ENCODE data around the gene MCM9.

DNA sequence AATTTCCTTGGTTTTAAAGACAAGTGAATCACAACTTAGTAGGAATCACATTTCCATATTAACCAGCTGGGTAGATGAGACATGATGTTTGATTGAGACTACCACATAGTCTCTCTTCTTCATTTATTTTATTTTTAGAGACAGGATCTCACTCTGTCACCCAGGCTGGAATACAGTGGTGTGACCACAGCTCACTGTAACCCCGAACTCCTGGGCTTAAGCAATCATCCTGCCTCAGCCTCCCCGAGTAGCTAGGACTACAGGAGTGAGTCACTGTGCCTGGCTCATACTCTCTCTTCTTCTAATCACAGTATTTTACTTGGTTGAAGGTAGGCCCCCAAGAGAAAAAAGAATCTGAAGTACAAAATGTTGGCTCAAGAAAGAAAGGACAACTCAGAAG is 121.2 kb downstream of the MCM9 start:
- TF ChIP-seq, protein P1, sequence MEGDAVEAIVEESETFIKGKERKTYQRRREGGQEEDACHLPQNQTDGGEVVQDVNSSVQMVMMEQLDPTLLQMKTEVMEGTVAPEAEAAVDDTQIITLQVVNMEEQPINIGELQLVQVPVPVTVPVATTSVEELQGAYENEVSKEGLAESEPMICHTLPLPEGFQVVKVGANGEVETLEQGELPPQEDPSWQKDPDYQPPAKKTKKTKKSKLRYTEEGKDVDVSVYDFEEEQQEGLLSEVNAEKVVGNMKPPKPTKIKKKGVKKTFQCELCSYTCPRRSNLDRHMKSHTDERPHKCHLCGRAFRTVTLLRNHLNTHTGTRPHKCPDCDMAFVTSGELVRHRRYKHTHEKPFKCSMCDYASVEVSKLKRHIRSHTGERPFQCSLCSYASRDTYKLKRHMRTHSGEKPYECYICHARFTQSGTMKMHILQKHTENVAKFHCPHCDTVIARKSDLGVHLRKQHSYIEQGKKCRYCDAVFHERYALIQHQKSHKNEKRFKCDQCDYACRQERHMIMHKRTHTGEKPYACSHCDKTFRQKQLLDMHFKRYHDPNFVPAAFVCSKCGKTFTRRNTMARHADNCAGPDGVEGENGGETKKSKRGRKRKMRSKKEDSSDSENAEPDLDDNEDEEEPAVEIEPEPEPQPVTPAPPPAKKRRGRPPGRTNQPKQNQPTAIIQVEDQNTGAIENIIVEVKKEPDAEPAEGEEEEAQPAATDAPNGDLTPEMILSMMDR (IDR thresholded peaks at IDR 0.05; ENCODE audit: insufficient read depth, low read length) = no peak
- no peak for TF ChIP-seq POLR2AphosphoS5 (IDR thresholded peaks at IDR 0.05; ENCODE audit: low read depth)
